ENCODE measurements around the gene TEX13D.

DNA sequence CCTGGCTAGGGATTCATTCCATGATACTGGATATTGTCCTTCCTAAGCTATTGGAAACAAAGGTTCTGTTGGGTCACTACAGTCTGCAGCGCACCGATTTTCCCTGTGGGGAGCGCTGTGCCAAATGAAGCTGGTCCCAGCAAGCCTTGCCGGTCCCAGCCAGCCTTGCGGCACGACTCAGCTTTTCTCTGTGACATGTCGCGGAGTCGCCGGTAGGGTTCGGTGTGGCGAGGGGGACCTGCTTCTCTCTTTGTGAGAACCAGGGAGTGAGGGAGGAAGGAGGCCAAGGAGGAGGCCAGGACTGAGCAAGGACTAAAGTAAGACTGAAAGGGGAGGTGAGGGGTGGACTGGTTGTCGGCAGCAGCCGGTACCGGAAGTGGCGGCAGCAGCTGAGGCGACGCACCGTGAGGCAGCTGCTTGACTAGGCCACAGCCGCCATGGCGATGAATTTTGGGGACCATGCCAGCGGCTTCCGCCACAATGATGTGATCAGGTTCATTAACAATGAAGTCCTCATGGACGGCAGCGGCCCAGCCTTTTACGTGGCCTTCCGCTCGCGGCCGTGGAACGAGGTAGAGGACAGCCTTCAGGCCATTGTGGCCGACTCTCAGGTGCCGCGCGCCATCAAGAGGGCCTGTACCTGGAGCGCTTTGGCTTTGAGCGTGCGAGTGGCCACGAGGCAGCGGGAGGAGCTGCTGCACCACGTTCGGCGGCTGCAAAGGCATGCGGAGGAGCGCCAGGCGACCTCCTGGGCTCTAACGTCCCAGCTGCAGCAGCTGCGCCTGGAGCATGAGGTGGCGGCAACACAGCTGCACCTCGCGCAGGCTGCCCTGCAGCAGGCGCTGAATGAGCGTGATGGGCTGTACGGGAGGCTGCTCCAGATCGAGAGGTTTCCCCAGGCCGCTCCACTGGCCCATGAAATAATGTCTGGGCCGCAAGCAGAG, at the start of gene TEX13D:
- TF ChIP-seq, protein P1, sequence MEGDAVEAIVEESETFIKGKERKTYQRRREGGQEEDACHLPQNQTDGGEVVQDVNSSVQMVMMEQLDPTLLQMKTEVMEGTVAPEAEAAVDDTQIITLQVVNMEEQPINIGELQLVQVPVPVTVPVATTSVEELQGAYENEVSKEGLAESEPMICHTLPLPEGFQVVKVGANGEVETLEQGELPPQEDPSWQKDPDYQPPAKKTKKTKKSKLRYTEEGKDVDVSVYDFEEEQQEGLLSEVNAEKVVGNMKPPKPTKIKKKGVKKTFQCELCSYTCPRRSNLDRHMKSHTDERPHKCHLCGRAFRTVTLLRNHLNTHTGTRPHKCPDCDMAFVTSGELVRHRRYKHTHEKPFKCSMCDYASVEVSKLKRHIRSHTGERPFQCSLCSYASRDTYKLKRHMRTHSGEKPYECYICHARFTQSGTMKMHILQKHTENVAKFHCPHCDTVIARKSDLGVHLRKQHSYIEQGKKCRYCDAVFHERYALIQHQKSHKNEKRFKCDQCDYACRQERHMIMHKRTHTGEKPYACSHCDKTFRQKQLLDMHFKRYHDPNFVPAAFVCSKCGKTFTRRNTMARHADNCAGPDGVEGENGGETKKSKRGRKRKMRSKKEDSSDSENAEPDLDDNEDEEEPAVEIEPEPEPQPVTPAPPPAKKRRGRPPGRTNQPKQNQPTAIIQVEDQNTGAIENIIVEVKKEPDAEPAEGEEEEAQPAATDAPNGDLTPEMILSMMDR (conservative IDR thresholded peaks at IDR 0.05): no peak
- TF ChIP-seq ZFX (IDR thresholded peaks at IDR 0.05): no peak

Data from C4-2B (cell line).